ENCODE measurements around the gene SASS6.

DNA sequence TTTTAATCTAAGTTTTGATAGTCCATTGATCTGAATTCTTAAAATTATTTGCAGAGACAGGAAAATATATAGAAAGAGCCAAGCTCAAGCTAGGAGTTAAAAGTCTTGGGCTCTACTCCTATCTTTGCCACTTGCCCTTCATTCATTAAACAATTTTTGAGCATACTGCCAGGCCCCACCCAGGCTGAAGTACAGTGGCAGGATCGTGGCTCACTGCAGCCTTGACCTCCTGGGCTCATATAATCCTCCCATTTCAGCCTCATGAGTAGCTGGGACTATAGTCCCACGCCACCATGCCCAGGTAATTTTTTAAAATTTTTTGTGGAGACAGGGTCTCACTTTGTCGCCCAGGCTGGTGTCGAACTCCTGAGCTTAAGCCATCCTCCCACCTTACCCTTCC is 8.5 kb upstream of the SASS6 start:
- TF ChIP-seq CTCF (IDR thresholded peaks at IDR 0.05; ENCODE audit: extremely low read depth in 1 of 2, insufficient read depth in 1 of 2, low read depth in 1 of 2, low read length in 2 of 2), result no peak
- no peak for TF ChIP-seq POLR2A (IDR thresholded peaks at IDR 0.05; ENCODE audit: low read depth, low read length)
